GM12875 (cell line): Measurements from ENCODE around the gene C4orf50.

Source experiments
- H3K4me3 ChIP-seq: one replicate; pipeline ENCODE4 v1.5.1; 2011; ENCODE audit warnings: low read depth, low read length, control low read depth
- TF ChIP-seq, protein P1 (sequence below): IDR thresholded peaks from 2 replicates; pipeline ENCODE4 v1.5.1; 2011; ENCODE audit warnings: low read depth, mild to moderate bottlenecking, control low read depth, inconsistent platforms, low read length, moderate library complexity, borderline replicate concordance; ENCODE audit not compliant: insufficient read depth

Gene C4orf50

DNA sequence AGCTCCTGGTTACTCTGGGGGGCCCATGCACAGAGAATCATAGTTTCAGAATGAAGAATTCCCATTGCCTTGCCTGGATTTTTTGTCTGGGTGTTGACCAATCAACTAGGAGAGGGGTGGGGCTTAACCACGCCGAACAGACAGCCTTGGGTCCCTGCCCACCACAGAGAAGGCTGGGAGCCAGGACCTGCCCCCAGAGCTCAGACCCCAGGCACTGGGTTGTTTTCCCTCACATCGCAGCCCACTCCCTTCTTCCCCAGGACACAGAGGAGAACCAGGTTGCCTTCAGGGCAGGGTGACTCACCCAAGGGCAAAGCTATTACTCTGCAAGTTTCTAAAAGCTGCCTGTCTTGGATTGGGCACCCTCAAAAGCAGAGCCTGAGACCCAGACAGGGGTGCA is 102.0 kb downstream of the C4orf50 start:
- TF ChIP-seq, protein P1, sequence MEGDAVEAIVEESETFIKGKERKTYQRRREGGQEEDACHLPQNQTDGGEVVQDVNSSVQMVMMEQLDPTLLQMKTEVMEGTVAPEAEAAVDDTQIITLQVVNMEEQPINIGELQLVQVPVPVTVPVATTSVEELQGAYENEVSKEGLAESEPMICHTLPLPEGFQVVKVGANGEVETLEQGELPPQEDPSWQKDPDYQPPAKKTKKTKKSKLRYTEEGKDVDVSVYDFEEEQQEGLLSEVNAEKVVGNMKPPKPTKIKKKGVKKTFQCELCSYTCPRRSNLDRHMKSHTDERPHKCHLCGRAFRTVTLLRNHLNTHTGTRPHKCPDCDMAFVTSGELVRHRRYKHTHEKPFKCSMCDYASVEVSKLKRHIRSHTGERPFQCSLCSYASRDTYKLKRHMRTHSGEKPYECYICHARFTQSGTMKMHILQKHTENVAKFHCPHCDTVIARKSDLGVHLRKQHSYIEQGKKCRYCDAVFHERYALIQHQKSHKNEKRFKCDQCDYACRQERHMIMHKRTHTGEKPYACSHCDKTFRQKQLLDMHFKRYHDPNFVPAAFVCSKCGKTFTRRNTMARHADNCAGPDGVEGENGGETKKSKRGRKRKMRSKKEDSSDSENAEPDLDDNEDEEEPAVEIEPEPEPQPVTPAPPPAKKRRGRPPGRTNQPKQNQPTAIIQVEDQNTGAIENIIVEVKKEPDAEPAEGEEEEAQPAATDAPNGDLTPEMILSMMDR: no peak
- no peak overlapping the region for H3K4me3 ChIP-seq

DNA sequence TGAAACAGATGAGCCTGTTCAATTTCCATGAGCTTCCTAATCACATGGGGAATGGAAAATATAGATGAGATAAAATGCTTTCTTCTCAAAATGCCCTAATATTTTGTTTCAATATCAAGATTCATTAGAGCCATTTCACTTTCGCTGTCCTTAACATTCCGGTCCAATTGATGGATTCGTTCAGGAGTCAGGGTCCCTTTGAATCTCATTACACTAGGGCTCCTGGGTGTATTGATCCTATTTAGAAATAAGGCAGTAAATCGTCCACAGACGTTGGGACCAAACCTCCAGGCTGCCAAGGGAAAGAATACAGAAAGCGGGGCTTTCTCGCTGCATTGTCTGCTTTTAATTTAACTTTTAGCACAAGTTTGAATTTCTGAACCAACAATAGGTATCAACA is 104.8 kb downstream of the C4orf50 start:
- H3K4me3 ChIP-seq: no peak overlapping the region
- TF ChIP-seq, protein P1: no peak

DNA sequence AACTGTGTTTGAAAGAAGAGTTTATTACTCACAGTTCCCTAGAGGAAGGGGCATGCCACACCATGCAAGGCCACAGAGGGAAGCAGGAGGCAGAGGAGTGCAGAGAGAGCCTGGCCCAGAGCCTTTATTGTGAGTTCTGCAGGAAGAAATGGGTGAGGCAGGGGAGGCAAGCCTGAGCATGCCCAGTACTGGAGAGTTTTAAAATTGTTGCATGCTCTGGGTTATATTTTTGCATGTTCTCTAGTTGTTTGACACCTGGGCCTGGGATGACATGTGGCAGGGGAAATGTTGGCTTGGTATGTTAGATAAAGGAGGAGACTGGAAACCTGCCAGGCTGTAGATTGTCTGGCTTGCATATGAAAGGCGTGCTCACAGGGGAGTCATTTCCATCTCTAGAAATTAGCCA is 105.6 kb downstream of the C4orf50 start:
- TF ChIP-seq, protein P1: no peak
- no peak overlapping the region for H3K4me3 ChIP-seq

DNA sequence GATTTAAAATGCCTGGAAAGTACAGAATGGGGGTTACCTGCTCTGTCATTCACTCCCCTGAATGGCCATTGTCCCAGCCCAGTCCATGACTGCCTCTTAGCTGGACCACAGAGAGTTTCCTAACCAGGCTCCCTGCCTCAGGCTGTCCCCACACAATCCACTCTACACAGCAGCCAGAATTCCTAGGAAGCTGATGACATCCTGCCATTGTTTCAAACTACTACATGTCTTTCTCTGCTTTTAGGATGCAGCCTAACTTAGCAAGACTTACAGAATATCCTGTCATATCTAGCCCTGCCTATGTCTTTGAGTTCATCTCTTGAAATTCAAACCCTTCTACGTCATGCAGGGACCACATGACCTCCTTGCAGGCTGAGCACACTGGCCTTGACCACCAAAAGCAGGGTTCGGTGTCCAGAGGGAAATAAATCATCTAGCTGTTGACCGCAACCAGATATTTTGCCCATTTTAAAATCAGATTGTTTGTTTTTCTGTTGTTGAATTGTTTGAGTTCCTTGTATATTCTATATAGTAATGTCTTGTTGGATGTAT is 109.3 kb downstream of the C4orf50 start:
- no peak overlapping the region for H3K4me3 ChIP-seq
- TF ChIP-seq, protein P1: no peak

DNA sequence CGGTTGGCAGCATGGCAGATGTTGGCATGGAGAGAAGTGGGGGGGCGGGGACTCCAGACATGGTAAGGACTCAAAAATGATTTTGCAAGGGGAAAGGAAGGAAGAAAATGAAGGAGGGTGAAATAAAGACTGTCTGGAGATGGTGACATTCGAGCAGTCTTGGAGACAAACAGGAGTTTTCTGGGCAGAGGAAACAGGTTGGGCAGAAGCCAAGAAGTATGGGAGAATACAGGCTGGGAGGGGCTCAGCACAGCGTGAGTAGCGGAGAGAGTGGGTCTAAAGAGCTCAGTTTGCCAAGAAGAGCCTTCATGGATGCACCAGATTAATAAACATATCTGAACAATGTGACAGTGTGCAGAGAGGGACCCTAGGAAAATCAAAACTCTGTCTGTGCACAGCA is 112.0 kb downstream of the C4orf50 start:
- no peak overlapping the region for H3K4me3 ChIP-seq
- TF ChIP-seq, protein P1: no peak

DNA sequence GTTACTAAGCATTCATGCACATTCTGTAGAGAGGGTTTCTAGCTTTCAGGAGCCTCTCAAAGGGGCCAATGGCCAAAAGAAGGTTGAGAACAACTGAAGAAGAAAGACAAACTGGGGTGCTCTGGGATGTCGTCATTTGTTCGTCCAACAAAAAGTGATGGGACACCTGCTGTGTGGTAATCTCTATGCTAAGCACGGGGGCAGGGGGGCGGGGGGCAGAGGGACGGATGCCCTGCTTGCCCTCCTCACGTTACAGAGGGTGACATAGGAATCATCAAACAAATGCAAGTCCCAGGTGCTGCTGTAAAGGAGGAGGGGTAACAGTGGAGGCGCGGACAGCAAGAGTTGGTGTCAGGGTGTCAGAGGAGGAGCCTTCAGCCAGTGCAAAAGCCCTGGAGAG is 112.5 kb downstream of the C4orf50 start:
- TF ChIP-seq, protein P1: no peak
- no peak overlapping the region for H3K4me3 ChIP-seq

DNA sequence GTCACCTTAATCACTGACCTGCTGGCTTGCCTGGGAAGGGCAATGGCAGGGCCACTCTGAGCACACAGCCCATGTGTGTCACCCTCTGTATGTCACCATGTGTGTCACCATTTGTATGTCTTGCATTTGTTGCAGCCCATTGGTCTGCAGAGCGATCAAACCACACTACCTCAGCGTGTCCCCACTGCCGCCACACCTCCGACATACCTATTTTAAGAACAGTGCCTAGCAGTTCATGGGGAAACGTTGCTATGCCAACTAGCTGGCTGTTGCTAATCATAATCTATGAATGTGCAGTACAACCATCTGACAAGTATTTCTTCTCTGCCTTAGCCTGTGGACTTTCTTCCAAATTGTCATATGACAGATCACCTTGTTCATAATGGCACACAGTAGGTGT is 117.4 kb downstream of the C4orf50 start:
- H3K4me3 ChIP-seq: no peak overlapping the region
- TF ChIP-seq, protein P1: no peak
